ENCODE measurements around the gene SNAI3. TPM values are rescaled to one million over a fixed set of nuclear protein-coding genes. Genes with fewer than 3 reads are reported as not detected.

SNAI3 gene
- total and polyA plus RNA-seq, 2 experiments from 2014 or later = 2.9 to 3.7 TPM

DNA sequence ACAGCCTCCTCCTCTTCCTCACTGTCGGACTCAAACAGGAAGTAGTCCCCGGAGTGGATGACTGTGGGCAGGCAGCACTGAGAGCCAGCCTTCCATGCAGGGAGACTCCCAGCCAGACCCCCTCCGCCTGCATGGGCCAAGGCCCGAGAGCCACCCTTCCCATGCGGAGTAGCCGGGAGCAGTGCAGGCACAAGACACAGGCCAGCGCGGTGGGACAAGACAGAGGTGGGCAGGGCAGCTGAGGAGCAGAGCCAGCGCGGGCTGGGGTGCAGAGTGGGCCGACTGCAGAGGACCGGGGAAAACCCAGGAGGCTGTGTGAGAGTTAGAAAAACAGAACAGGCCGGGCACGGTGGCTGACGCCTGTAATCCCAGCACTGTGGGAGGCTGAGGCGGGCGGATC lies 37.6 kb upstream of the SNAI3 start:
- TF ChIP-seq CTCF (IDR thresholded peaks at IDR 0.05; ENCODE audit: low read depth, low read length) = no peak
- H3K36me3 ChIP-seq = peaks cover 19% of the 10 kb centered on the region
- DNase-seq (ENCODE audit: low read depth in 1 of 2, low spot score in 1 of 2) = no peak

DNA sequence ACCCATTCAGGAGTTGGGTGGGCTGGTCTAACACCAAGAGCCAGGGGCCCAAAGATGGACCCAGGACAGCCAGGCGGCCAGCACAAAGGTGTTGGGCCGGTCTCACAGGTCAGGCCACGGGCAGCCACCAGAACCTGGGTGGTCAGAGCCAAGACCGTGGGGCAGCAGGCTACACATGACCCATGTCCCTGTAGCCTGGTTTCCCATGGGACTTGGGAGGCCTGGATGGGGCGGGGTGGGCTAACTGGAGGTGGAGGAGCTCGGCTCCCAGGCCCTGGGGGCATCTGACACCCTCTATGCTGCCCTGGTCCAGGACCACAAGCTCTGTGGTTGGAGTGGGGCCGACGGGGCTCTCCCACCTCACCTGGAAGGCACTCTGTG lies 37.2 kb upstream of the SNAI3 start:
- Histone ChIP-seq H3K36me3 (peaks cover 19% of the 10 kb centered on the region), H3K27me3 (no peaks in the 10 kb centered on the region)

More for the DNA sequence above, 37.6 kb upstream of the SNAI3 start:
- H3K27me3 ChIP-seq = no peaks in the 10 kb centered on the region
- no peak overlapping the region for H3K4me3 ChIP-seq
- H3K27ac ChIP-seq = no peak overlapping the region
- no peaks in the 10 kb centered on the region for H3K9me3 ChIP-seq (ENCODE audit: low read depth)
- no peaks in the 10 kb centered on the region for H3K4me1 ChIP-seq (ENCODE audit: low read depth)

GRCh38 chr16:88722784-88723506 lies 36.6 kb upstream of the SNAI3 start:
- Histone ChIP-seq H3K36me3 (peaks cover 19% of the 10 kb centered on the region), H3K4me3 (no peak overlapping the region), H3K27ac (no peak overlapping the region), H3K9me3 (ENCODE audit: low read depth) (no peaks in the 10 kb centered on the region), H3K4me1 (ENCODE audit: low read depth) (no peaks in the 10 kb centered on the region), H3K27me3 (no peaks in the 10 kb centered on the region)
- no peak for TF ChIP-seq CTCF (IDR thresholded peaks at IDR 0.05; ENCODE audit: low read depth, low read length)
- no peak for DNase-seq (ENCODE audit: low read depth in 1 of 2, low spot score in 1 of 2)

More for the DNA sequence above, 37.2 kb upstream of the SNAI3 start:
- no peak for DNase-seq (ENCODE audit: low read depth in 1 of 2, low spot score in 1 of 2)
- no peak for TF ChIP-seq CTCF (IDR thresholded peaks at IDR 0.05; ENCODE audit: low read depth, low read length)
- Histone ChIP-seq H3K27ac (no peak overlapping the region), H3K4me3 (no peak overlapping the region), H3K4me1 (ENCODE audit: low read depth) (no peaks in the 10 kb centered on the region), H3K9me3 (ENCODE audit: low read depth) (no peaks in the 10 kb centered on the region)

DNA sequence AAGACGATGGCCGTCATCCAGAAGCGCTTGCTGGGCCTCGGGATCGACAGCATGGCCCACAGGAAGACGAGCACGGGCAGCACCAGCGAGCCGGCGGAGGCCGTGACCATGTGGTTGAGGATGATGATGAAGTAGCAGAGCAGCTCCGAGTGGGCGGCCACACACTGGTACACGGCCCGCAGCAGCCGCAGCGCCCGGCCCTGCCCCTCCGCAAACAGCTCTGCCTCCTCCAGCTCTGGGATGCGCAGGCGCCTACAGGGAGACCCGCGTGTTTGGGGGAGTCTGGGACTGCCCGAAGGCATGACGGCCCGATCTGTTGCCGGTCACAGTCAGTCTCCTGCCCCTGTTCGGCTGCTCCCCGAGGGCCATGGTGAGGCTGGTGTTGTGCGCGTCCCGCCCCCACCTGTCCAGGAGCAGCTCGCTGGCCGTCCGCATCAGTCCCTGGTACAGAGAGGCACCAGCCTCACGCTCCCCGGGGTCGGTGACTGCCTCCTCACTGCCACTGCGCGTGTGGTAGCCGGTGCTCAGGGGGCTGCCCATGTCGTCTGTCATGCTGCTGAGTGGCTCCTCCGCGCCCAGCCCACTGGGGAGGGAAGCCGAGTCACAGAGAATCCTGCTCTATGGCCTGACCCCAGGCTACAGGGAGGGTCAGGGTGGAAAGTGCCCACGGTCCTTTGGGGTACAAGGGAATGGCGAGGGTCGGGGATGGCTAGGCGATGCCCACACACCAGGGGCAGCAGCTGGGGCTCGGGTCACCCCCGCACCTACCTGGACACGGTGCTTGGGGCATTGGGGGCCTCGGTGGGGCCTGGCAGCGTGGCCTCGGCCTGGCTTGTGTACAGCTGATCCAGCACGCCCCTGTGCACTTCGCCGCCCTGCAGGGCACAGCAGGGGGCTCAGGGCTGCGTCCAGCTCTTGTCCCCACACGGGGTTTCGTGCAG lies 35.8 kb upstream of the SNAI3 start:
- no peak for DNase-seq (ENCODE audit: low read depth in 1 of 2, low spot score in 1 of 2)
- no peak overlapping the region for H3K4me3 ChIP-seq
- no peak overlapping the region for H3K27ac ChIP-seq
- no peaks in the 10 kb centered on the region for H3K4me1 ChIP-seq (ENCODE audit: low read depth)
- peaks cover 19% of the 10 kb centered on the region for H3K36me3 ChIP-seq
- no peaks in the 10 kb centered on the region for H3K9me3 ChIP-seq (ENCODE audit: low read depth)
- H3K27me3 ChIP-seq = no peaks in the 10 kb centered on the region
- TF ChIP-seq CTCF (IDR thresholded peaks at IDR 0.05; ENCODE audit: low read depth, low read length) = no peak

- H3K27ac ChIP-seq = no peak overlapping the region
- DNase-seq (ENCODE audit: low read depth in 1 of 2, low spot score in 1 of 2) = no peak
- no peak for TF ChIP-seq CTCF (IDR thresholded peaks at IDR 0.05; ENCODE audit: low read depth, low read length)
- no peaks in the 10 kb centered on the region for H3K27me3 ChIP-seq
- peaks cover 21% of the 10 kb centered on the region for H3K36me3 ChIP-seq
- H3K4me1 ChIP-seq (ENCODE audit: low read depth) = no peaks in the 10 kb centered on the region
- no peaks in the 10 kb centered on the region for H3K9me3 ChIP-seq (ENCODE audit: low read depth)
- H3K4me3 ChIP-seq = no peak overlapping the region
Observed at GRCh38 chr16:88721236-88721635, 34.9 kb upstream of the SNAI3 start.

All from cardiac muscle cell (in vitro differentiated cells and primary cell).